H54 (cell line): Measurements from ENCODE around the gene FREM1.

ENCODE experiments used
- DNase-seq: peaks from one replicate; pipeline ENCODE4 v3.0.0; 2011; ENCODE audit warnings: low spot score, mixed read lengths; ENCODE audit not compliant: insufficient read length
- FAIRE-seq: peaks from 3 replicates; lab custom pipeline; 2011; peaks lifted over from hg19 to GRCh38; lab: Jason Lieb, UNC
- POLR2A ChIP-seq: IDR thresholded peaks from 2 replicates; pipeline ENCODE4 v1.6.1; 2011; ENCODE audit warnings: low read depth, mild to moderate bottlenecking, low read length

Gene FREM1

DNA sequence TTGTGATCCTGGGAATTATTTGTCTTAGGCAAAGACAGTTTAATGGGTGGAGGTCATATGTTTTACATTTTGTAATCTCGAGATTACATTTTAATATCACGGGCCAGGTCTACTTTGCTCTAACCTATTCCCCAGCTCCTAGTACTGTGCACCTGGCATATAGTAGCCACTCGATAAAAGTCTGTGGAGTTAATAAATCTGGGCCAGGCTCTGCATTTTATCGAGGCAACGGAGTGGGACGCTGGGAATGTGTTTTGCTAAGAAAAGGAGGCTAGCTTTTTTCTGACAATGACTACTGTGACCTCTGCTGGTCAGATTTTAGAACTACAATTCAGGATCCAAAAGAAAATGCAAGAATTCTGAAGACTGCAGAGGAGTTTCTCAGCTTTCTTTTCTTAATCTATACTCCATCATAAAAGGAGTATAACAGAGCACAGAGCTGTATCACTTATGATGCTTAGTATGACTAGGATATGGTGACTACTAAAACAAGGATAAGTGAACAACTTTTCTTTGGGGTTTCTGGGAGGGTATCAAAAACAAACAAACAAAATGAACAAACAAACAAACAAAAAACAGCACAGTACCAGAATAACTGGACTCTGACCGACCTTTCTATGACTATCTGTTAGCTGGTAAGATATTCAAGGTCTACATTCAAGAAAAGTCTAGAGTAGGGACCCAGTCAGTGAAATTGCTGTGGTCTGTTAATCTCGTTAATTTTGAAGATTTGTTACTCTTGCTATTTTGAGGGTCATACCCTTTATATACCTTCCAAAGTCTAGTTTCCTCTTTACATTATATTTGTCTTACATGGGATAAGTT lies 141.6 kb downstream of the FREM1 start:
- no peak for TF ChIP-seq POLR2A
- DNase-seq = peak; percentile 16
- peak; percentile 92 for FAIRE-seq

DNA sequence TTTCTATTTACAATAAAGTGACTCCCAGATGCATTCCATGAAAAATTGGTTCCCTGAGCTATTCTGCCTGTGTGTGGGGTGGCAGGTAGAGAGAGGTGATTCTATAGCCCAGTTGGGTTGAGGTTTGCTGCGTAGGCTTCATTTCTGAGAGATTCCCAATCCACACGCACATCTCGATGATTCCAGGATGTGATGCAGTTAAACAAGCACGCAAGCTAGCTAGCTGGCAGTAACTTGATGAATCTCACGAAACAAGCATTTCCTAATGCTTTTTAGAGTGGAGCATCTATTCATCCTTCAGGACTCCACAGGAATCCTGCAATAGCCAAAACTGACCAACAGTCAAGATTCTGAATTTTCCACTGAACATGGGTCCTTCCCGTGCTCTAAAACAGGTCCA lies 143.9 kb downstream of the FREM1 start:
- no peak for TF ChIP-seq POLR2A
- DNase-seq = no peak
- FAIRE-seq = no peak

DNA sequence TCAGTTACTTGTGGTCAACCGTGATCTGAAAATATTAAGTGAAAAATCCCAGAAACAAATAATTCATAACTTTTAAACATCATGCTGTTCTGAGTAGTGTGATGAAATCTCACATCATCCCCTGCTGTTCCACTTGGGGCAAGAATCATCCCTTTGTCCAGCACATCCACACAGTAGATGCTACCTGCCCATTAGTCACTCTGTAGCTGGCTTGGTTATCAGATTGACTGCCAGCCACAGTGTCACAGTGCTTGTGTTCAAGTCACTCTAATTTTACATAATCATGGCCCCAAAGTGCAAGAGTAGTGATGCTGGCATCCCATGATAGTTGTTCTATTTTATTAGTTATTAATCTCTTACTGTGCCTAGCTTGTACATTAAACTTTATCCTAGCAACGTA lies 148.6 kb downstream of the FREM1 start:
- DNase-seq (no peak), FAIRE-seq (no peak)
- no peak for TF ChIP-seq POLR2A

- TF ChIP-seq POLR2A = no peak
- FAIRE-seq (no peak), DNase-seq (no peak)
Measured at GRCh38 chr9:14760060-14760459, 150.2 kb downstream of the FREM1 start.

GRCh38 chr9:14756291-14756690 lies 153.9 kb downstream of the FREM1 start:
- DNase-seq (no peak), FAIRE-seq (no peak)
- TF ChIP-seq POLR2A = no peak

- no peak for FAIRE-seq
- DNase-seq = no peak
- no peak for TF ChIP-seq POLR2A
Measured at GRCh38 chr9:14752871-14753270, 157.4 kb downstream of the FREM1 start.

DNA sequence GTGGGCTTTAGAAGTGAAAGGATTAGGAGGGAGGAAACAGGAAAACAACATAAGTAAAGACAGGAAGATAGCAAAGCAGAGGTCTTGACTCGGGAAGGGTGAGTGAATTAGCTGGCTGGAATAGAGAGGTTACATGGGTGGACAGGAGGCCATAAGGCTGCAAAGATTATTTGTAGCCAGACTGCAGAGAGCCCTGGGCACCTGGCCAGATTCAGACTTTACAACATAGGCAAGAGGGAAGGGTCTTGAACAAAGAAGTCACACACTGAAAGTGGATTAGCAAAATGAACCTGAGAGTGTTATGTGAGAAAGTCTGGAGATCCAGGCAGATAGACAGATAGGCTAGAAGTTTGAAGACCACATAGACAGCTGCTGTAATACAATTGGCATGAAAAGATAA lies 158.0 kb downstream of the FREM1 start:
- FAIRE-seq (no peak), DNase-seq (no peak)
- no peak for TF ChIP-seq POLR2A

- TF ChIP-seq POLR2A = no peak
- FAIRE-seq (no peak), DNase-seq (no peak)
Measured at GRCh38 chr9:14750821-14751220, 159.4 kb downstream of the FREM1 start.

DNA sequence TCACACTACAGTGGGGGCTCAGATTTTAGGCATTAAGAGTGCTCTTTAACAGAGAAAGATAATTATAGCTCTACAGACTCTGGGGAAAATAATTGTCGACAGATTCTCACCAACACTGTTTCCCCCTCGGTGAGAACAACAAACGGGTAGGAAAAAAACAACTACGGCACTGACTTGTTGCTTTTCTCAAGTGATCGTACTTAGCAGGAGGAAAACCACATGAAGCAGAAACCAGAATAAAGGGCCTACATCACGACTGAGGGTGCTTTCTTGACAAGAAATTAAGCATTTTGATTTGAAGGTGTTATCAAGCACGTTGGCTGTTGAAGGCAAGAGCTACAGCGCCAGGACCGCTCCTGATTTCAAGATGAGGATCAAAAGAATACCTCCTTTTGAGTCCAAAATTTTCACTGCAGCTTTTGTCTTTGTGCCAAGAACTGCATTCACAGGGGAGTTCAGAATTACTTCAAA lies 160.5 kb downstream of the FREM1 start:
- FAIRE-seq (no peak), DNase-seq (no peak)
- TF ChIP-seq POLR2A = no peak

DNA sequence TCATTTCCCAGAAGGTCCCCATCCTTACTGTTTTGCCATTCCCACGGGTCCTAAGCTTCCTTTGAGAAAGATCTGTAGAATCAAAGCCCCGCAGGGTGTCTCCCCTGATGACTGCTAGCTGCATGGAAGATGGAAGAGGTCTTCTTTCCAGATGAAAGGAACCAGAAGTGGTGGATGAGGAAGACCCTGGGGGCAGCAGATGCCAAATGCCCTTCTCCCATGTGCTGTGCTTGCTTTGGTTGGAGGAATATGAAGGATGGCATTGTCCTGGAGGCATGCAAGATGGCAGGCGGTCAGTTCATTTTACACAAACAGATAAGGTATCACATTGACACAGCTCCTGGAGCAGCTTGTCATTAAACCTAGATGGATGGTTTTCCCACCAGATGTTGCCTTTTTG lies 161.9 kb downstream of the FREM1 start:
- FAIRE-seq = no peak
- no peak for TF ChIP-seq POLR2A

GRCh38 chr9:14747111-14747510 lies 163.1 kb downstream of the FREM1 start:
- no peak for FAIRE-seq
- DNase-seq = no peak
- TF ChIP-seq POLR2A = no peak

More for the DNA sequence above, 161.9 kb downstream of the FREM1 start:
- DNase-seq = no peak

- no peak for FAIRE-seq
- no peak for TF ChIP-seq POLR2A
- DNase-seq = no peak
Measured at GRCh38 chr9:14746626-14747025, 163.6 kb downstream of the FREM1 start.

DNA sequence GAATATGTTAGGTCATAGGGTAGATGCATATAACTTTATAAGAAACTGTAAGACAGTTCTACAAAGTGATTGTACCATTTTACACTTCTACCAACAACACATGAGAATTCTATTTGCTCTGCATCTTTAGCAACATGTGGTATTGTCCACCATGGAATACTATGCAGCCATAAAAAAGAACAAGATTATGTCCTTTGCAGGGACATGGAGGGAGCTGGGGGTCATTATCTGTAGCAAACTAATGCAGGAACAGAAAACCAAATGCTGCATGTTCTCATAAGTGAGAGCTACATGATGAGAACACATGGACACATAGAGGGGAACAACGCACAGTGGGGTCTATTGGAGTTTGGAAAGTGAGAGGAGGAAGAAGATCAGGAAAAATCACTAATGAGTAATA lies 165.5 kb downstream of the FREM1 start:
- DNase-seq = no peak
- no peak for TF ChIP-seq POLR2A
- FAIRE-seq = no peak

DNA sequence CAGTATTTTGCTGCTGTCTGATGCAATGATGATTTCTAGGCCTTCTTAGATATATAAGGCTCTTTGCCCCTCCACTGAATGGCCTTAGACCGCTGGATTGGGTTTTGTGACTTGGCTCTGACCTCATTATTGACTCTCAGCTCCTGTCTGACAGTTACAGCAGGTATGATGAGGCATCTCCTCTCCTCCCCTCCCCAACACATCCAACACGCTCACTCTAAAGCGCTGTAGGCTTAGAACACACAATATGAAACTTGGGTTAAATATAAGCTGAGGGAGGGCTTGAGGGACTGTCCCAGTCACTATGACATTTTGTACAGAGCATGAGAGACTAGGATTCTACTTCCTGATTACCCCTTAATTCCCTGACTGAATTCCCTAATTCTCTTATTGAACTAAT lies 168.9 kb downstream of the FREM1 start:
- TF ChIP-seq POLR2A = no peak
- DNase-seq (no peak), FAIRE-seq (no peak)

GRCh38 chr9:14733133-14733532 lies 177.1 kb downstream of the FREM1 start:
- no peak for FAIRE-seq
- no peak for DNase-seq
- TF ChIP-seq POLR2A = no peak
